Kidney epithelial cell (primary cell): Measurements from ENCODE around the gene MRPL51. TPM values are rescaled to one million over a fixed set of nuclear protein-coding genes. Genes with fewer than 3 reads are reported as not detected.
A peak's percentile ranks its signal among the peaks of the same experiment; 100 is the strongest.
"Not testable (repeated sequence)": the region's sequence is repeated elsewhere in the genome, so short reads cannot be mapped to it uniquely, and the experiment has no call there.

Experiments
- DNase-seq: peaks from one replicate; pipeline ENCODE4 v3.0.0-alpha.2; 2010; ENCODE audit warnings: low read depth
- H3K27me3 ChIP-seq: 2 replicates; pipeline ENCODE4 v1.6.0; 2011; ENCODE audit warnings: low read length; ENCODE audit not compliant: control insufficient read depth, insufficient read depth
- H3K36me3 ChIP-seq: 2 replicates; pipeline ENCODE4 v1.5.1; 2011; ENCODE audit warnings: low read length; ENCODE audit not compliant: control insufficient read depth, insufficient read depth
- H3K4me3 ChIP-seq: 2 replicates; pipeline ENCODE4 v1.5.1; 2011; ENCODE audit warnings: low read depth, mild to moderate bottlenecking, control low read depth, low read length
- CTCF ChIP-seq: IDR thresholded peaks from 2 replicates; pipeline ENCODE4 v1.5.1; 2011; ENCODE audit warnings: mild to moderate bottlenecking, moderate library complexity, low read length, control low read depth, inconsistent platforms; ENCODE audit not compliant: insufficient read depth, poor library complexity, severe bottlenecking
- total RNA-seq: library from RNA; depleted of rRNA; stranded (reverse); fragments of >200 nt; gene quantifications from 2 replicates; pipeline ENCODE4 v1.2.3, GENCODE V29; 2015

MRPL51 gene
- total RNA-seq, 1 donor from 2014 or later = 78.3 TPM

GRCh38 chr12:6469092-6469491, 24.0 kb downstream of the MRPL51 start:
- no peak for DNase-seq
- no peaks in the 10 kb centered on the region for H3K27me3 ChIP-seq
- H3K4me3 ChIP-seq = no peak overlapping the region
- no peak for TF ChIP-seq CTCF
- peaks cover 2% of the 10 kb centered on the region for H3K36me3 ChIP-seq

GRCh38 chr12:6468283-6468575, 24.8 kb downstream of the MRPL51 start:
- H3K4me3 ChIP-seq = no peak overlapping the region
- no peak for TF ChIP-seq CTCF
- DNase-seq = no peak
- H3K36me3 ChIP-seq = peaks cover 2% of the 10 kb centered on the region
- no peaks in the 10 kb centered on the region for H3K27me3 ChIP-seq

- not testable (repeated sequence) for H3K4me3 ChIP-seq, H3K27me3 ChIP-seq, DNase-seq, H3K36me3 ChIP-seq
These were observed 25.3 kb downstream of the MRPL51 start for GRCh38 chr12:6467571-6468282.

- H3K27me3 ChIP-seq, H3K36me3 ChIP-seq, H3K4me3 ChIP-seq, DNase-seq: not testable (repeated sequence)
These were observed 26.3 kb downstream of the MRPL51 start for GRCh38 chr12:6466751-6467150.

- no peak for TF ChIP-seq CTCF
- Histone ChIP-seq H3K4me3 (no peak overlapping the region), H3K27me3 (no peaks in the 10 kb centered on the region), H3K36me3 (peaks cover 2% of the 10 kb centered on the region)
- DNase-seq = no peak
These were observed 26.9 kb downstream of the MRPL51 start for GRCh38 chr12:6466184-6466573.

- Histone ChIP-seq H3K36me3 (peaks cover 2% of the 10 kb centered on the region), H3K27me3 (no peaks in the 10 kb centered on the region)
- no peak for DNase-seq
These were observed 27.4 kb downstream of the MRPL51 start for GRCh38 chr12:6465467-6466183.

More at GRCh38 chr12:6465467-6466183, 27.4 kb downstream of the MRPL51 start:
- no peak overlapping the region for H3K4me3 ChIP-seq
- peak; percentile 90 for TF ChIP-seq CTCF
